Osteoblast (primary cell): ENCODE measurements around the gene NCKAP5. TPM values are rescaled to one million over a fixed set of nuclear protein-coding genes. Genes with fewer than 3 reads are reported as not detected.

Experiments
- DNase-seq: peaks from one replicate; pipeline ENCODE4 v3.0.0; 2011; ENCODE audit warnings: low spot score, mixed read lengths; ENCODE audit not compliant: insufficient read length; ENCODE audit errors: missing footprints
- H2AFZ ChIP-seq: 2 replicates; pipeline ENCODE4 v1.6.0; 2011; ENCODE audit warnings: mild to moderate bottlenecking, low read length
- H3K27ac ChIP-seq: 2 replicates; pipeline ENCODE4 v1.5.1; 2011; ENCODE audit warnings: mild to moderate bottlenecking, low read depth, low read length, moderate library complexity
- H3K27me3 ChIP-seq: 2 replicates; pipeline ENCODE4 v1.6.0; 2012; ENCODE audit warnings: mild to moderate bottlenecking, control low read depth, inconsistent platforms, low read length, moderate library complexity; ENCODE audit not compliant: insufficient read depth
- H3K36me3 ChIP-seq: 2 replicates; pipeline ENCODE4 v1.5.1; 2011; ENCODE audit warnings: mild to moderate bottlenecking, low read length, control low read depth, moderate library complexity; ENCODE audit not compliant: insufficient read depth
- H3K4me1 ChIP-seq: 2 replicates; pipeline ENCODE4 v1.5.1; 2011; ENCODE audit warnings: mild to moderate bottlenecking, low read length, control low read depth, moderate library complexity; ENCODE audit not compliant: insufficient read depth
- H3K4me2 ChIP-seq: 2 replicates; pipeline ENCODE4 v1.6.0; 2011; ENCODE audit warnings: mild to moderate bottlenecking, low read length; ENCODE audit not compliant: insufficient read depth
- H3K4me3 ChIP-seq: fragments of 200-600 bp; sonication (generic); 3 replicates; pipeline ENCODE4 v1.5.1; 2012; ENCODE audit warnings: mild to moderate bottlenecking, low read length, inconsistent platforms; ENCODE audit not compliant: insufficient read depth
- H3K79me2 ChIP-seq: 2 replicates; pipeline ENCODE4 v1.6.0; 2012; ENCODE audit warnings: mild to moderate bottlenecking, low read length, control low read depth, inconsistent platforms; ENCODE audit not compliant: insufficient read depth
- H3K9me3 ChIP-seq: 2 replicates; pipeline ENCODE4 v1.5.1; 2011; ENCODE audit warnings: low read depth, low read length, control low read depth
- H4K20me1 ChIP-seq: 2 replicates; pipeline ENCODE4 v1.6.0; 2012; ENCODE audit warnings: mild to moderate bottlenecking, low read length, control low read depth; ENCODE audit not compliant: insufficient read depth
- CTCF ChIP-seq: IDR thresholded peaks from 2 replicates; pipeline ENCODE4 v1.5.1; 2011; ENCODE audit warnings: mild to moderate bottlenecking, low read depth, low read length, moderate library complexity; ENCODE audit errors: extremely low read depth
- total RNA-seq: library from RNA; depleted of rRNA; stranded (reverse); fragments of >200 nt; gene quantifications from 2 replicates; pipeline ENCODE4 v1.2.3, GENCODE V29; 2012

NCKAP5 gene
- total RNA-seq, 1 donor = 1.8 TPM

- Histone ChIP-seq H3K4me3 (no peak overlapping the region), H3K4me1 (no peaks in the 10 kb centered on the region), H3K4me2 (no peak overlapping the region), H4K20me1 (no peaks in the 10 kb centered on the region), H3K36me3 (no peaks in the 10 kb centered on the region), H3K27ac (no peak overlapping the region), H2AFZ (no peak overlapping the region), H3K79me2 (no peaks in the 10 kb centered on the region), H3K27me3 (no peaks in the 10 kb centered on the region), H3K9me3 (no peaks in the 10 kb centered on the region)
- no peak for DNase-seq
- TF ChIP-seq CTCF = no peak
Observed at GRCh38 chr2:132991471-132992045, 576.7 kb downstream of the NCKAP5 start.

GRCh38 chr2:132984731-132985130 is 583.5 kb downstream of the NCKAP5 start:
- no peak for DNase-seq
- Histone ChIP-seq H3K27ac (no peak overlapping the region), H3K27me3 (no peaks in the 10 kb centered on the region), H4K20me1 (no peaks in the 10 kb centered on the region), H3K79me2 (no peaks in the 10 kb centered on the region), H3K36me3 (no peaks in the 10 kb centered on the region), H2AFZ (no peak overlapping the region), H3K9me3 (no peaks in the 10 kb centered on the region), H3K4me3 (no peak overlapping the region), H3K4me2 (no peak overlapping the region), H3K4me1 (no peaks in the 10 kb centered on the region)
- TF ChIP-seq CTCF = no peak

DNA sequence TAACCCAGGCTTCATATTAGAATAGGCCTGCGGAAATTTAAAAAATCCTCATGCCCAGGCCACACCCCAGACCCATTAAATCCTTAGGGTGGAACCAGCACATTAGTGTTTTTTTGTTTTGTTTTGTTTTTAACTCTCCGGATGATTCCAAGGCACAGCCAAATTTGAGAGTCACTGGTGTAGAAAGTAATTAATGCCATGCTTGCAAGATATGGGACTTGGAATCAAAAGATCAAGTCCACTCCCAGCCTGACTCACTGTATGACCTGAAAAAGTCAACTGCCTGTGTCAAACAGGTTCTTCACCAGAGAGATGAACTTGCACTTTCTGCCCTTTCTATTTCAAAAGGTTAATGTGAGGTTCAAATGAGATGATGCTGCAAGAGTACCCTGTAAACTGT is 588.0 kb downstream of the NCKAP5 start:
- Histone ChIP-seq H3K4me2 (no peak overlapping the region), H3K4me1 (no peaks in the 10 kb centered on the region), H3K4me3 (no peak overlapping the region), H3K79me2 (no peaks in the 10 kb centered on the region), H3K36me3 (no peaks in the 10 kb centered on the region), H2AFZ (no peak overlapping the region), H3K27me3 (no peaks in the 10 kb centered on the region), H3K9me3 (no peaks in the 10 kb centered on the region), H4K20me1 (no peaks in the 10 kb centered on the region), H3K27ac (no peak overlapping the region)
- no peak for TF ChIP-seq CTCF
- no peak for DNase-seq

GRCh38 chr2:132979339-132980093 is 588.7 kb downstream of the NCKAP5 start:
- no peak for TF ChIP-seq CTCF
- no peaks in the 10 kb centered on the region for H4K20me1 ChIP-seq
- H3K4me1 ChIP-seq = no peaks in the 10 kb centered on the region
- no peak overlapping the region for H3K4me2 ChIP-seq
- no peak for DNase-seq
- H3K27me3 ChIP-seq = no peaks in the 10 kb centered on the region
- H2AFZ ChIP-seq = no peak overlapping the region
- H3K4me3 ChIP-seq = no peak overlapping the region
- H3K9me3 ChIP-seq = no peaks in the 10 kb centered on the region
- H3K27ac ChIP-seq = no peak overlapping the region
- H3K36me3 ChIP-seq = no peaks in the 10 kb centered on the region
- no peaks in the 10 kb centered on the region for H3K79me2 ChIP-seq
